Endothelial cell of umbilical vein (primary cell): ENCODE measurements around the gene AIG1. TPM values are rescaled to one million over a fixed set of nuclear protein-coding genes. Genes with fewer than 3 reads are reported as not detected.

Source experiments
- BruUV-seq: library from RNA; stranded (reverse); fragments of 400-500 nt; replicated peaks from 2 replicates; lab custom pipeline; 2021; lab: Mats Ljungman, UMichigan
- CTCF ChIA-PET: fragments of 300-600, 350-600 bp; sonication (Branson Sonifier 250); formaldehyde crosslinking; loops from one replicate; lab custom pipeline; 2021; ENCODE audit warnings: antibody characterized with exemption, inconsistent platforms; lab: Charles Lee
- POLR2A ChIA-PET: fragments of 300-600, 350-600 bp; sonication (Branson Sonifier 250); formaldehyde crosslinking; loops from one replicate; lab custom pipeline; 2021; ENCODE audit warnings: antibody characterized with exemption, inconsistent platforms; lab: Charles Lee
- DNase-seq: peaks from one replicate; pipeline ENCODE4 v3.0.0-alpha.2; 2011; ENCODE audit warnings: low read depth, low spot score
- FAIRE-seq: peaks from 2 replicates; lab custom pipeline; 2011; peaks lifted over from hg19 to GRCh38; lab: Jason Lieb, UNC
- H2AFZ ChIP-seq: 2 replicates; pipeline ENCODE4 v1.6.0; 2012; ENCODE audit warnings: low read depth, low read length, control low read depth, inconsistent platforms
- H3K27ac ChIP-seq: 2 replicates; pipeline ENCODE4 v1.5.1; 2011; ENCODE audit warnings: low read depth, mild to moderate bottlenecking, control low read depth, low read length, moderate library complexity; ENCODE audit not compliant: insufficient read depth
- H3K27me3 ChIP-seq, 2 experiments: 2 replicates each; pipeline versions ENCODE4 v1.6.0 to v1.6.1; 2011; ENCODE audit warnings: low read length in 2 of 2, mixed read lengths in 1 of 2; ENCODE audit not compliant: control insufficient read depth in 2 of 2, insufficient read depth in 2 of 2
- H3K36me3 ChIP-seq, 2 experiments: 2 replicates in 1 of 2; 3 replicates in 1 of 2; pipeline ENCODE4 v1.5.1; 2011; ENCODE audit warnings: low read length in 2 of 2, mild to moderate bottlenecking in 1 of 2, moderate library complexity in 1 of 2; ENCODE audit not compliant: control insufficient read depth in 2 of 2, insufficient read depth in 2 of 2; ENCODE audit errors: extremely low read depth in 1 of 2
- H3K4me1 ChIP-seq: 3 replicates; pipeline ENCODE4 v1.5.1; 2011; ENCODE audit warnings: mild to moderate bottlenecking, low read length; ENCODE audit not compliant: control insufficient read depth, insufficient read depth; ENCODE audit errors: extremely low read depth
- H3K4me2 ChIP-seq: 2 replicates; pipeline ENCODE4 v1.6.1; 2011; ENCODE audit warnings: low read length, control low read depth, mixed read lengths; ENCODE audit not compliant: insufficient read depth
- H3K4me3 ChIP-seq, 3 experiments: fragments of 200-600 bp in 1 of 3; sonication (generic), shearing (Covaris generic) in 1 of 3; replicated peaks in 1 of 3; 2 replicates each; pipeline ENCODE4 v1.5.1; 2011 to 2016; ENCODE audit warnings: control low read depth in 3 of 3, low read length in 3 of 3, mild to moderate bottlenecking in 2 of 3, inconsistent platforms in 1 of 3, low read depth in 1 of 3, moderate library complexity in 1 of 3; ENCODE audit not compliant: insufficient read depth in 1 of 3
- H3K79me2 ChIP-seq: 2 replicates; pipeline ENCODE4 v1.6.0; 2012; ENCODE audit warnings: low read length, inconsistent platforms; ENCODE audit not compliant: control insufficient read depth, insufficient read depth
- H3K9ac ChIP-seq: replicated peaks from 2 replicates; pipeline ENCODE3; 2011; ENCODE audit warnings: low read length, control low read depth; ENCODE audit not compliant: insufficient read depth; ENCODE audit errors: extremely low read depth
- H3K9me1 ChIP-seq: replicated peaks from 3 replicates; pipeline ENCODE4 v1.6.0; 2011; ENCODE audit warnings: mild to moderate bottlenecking, low read length; ENCODE audit not compliant: control insufficient read depth, insufficient read depth; ENCODE audit errors: extremely low read depth
- H3K9me3 ChIP-seq: replicated peaks from 2 replicates; pipeline ENCODE4 v1.5.1; 2012; ENCODE audit warnings: low read length, inconsistent platforms; ENCODE audit not compliant: control insufficient read depth, insufficient read depth
- H4K20me1 ChIP-seq: replicated peaks from 2 replicates; pipeline ENCODE3; 2011; ENCODE audit warnings: mild to moderate bottlenecking, low read length; ENCODE audit not compliant: control insufficient read depth, insufficient read depth; ENCODE audit errors: extremely low read depth
- EZH2 ChIP-seq: IDR thresholded peaks from 2 replicates; pipeline ENCODE4 v1.6.1; 2012; ENCODE audit warnings: borderline replicate concordance, low read depth, mild to moderate bottlenecking, moderate library complexity, low read length, inconsistent platforms; ENCODE audit not compliant: severe bottlenecking
- FOS ChIP-seq: IDR thresholded peaks from 2 replicates; pipeline ENCODE4 v1.6.1; 2011; ENCODE audit warnings: mild to moderate bottlenecking, low read length, moderate library complexity, borderline replicate concordance; ENCODE audit not compliant: insufficient read depth
- GATA2 ChIP-seq: IDR thresholded peaks from 2 replicates; pipeline ENCODE4 v1.7.0; 2011; ENCODE audit warnings: low read depth, mild to moderate bottlenecking, moderate library complexity, mixed read lengths, low read length; ENCODE audit not compliant: insufficient read length, insufficient read depth
- JUN ChIP-seq: IDR thresholded peaks from 2 replicates; pipeline ENCODE4 v1.6.1; 2011; ENCODE audit warnings: borderline replicate concordance, low read depth; ENCODE audit not compliant: insufficient read length, insufficient read depth
- MYC ChIP-seq: IDR thresholded peaks from one replicate; pipeline ENCODE4 v1.6.1; 2011; ENCODE audit warnings: mild to moderate bottlenecking, low read depth, low read length
- POLR2A ChIP-seq: IDR thresholded peaks from 2 replicates; pipeline ENCODE4 v1.6.1; 2012; ENCODE audit warnings: low read depth, mild to moderate bottlenecking, control low read depth, low read length
- POLR2AphosphoS5 ChIP-seq: IDR thresholded peaks from 2 replicates; pipeline ENCODE4 v1.6.1; 2012; ENCODE audit warnings: low read depth, mild to moderate bottlenecking, control low read depth, low read length, moderate library complexity; ENCODE audit not compliant: insufficient read depth
- dilution Hi-C: fragments of 300-500 bp; cut with MboI; formaldehyde crosslinking; loops from one replicate; pipeline ENCODE4 v1.15.0; 2019; ENCODE audit warnings: low sequenced_read_pairs; ENCODE audit not compliant: extremely low pct_ligation_motif_present
- intact Hi-C: fragments of 100-400 bp; cut with micrococcal nuclease; formaldehyde crosslinking; loops from one replicate; pipeline ENCODE4 v1.10.0; 2022
- polyA plus RNA-seq, 4 experiments: library from polyadenylated mRNA; depleted of rRNA in 3 of 4; stranded (reverse) in 3 of 4; unstranded in 1 of 4; fragments of >200 nt; gene quantifications; 2 replicates each; pipeline versions ENCODE4 v1.2.1 to v1.2.3, GENCODE V29; 2011 to 2012; ENCODE audit warnings: missing spikeins in 1 of 4
- total RNA-seq: library from RNA; stranded (reverse); gene quantifications from 2 replicates; pipeline ENCODE4 v1.2.3, GENCODE V29; 2021
- TF ChIP-seq, protein P1 (sequence below), 2 donors: IDR thresholded peaks; 1 replicate in 1 of 2; 2 replicates in 1 of 2; pipeline ENCODE4 v1.5.1; 2011; ENCODE audit warnings: low read length in 2 of 2, mild to moderate bottlenecking in 2 of 2, moderate library complexity in 2 of 2, control low read depth in 1 of 2, inconsistent platforms in 1 of 2, low read depth in 1 of 2; ENCODE audit not compliant: insufficient read depth in 1 of 2; ENCODE audit errors: extremely low read depth in 1 of 2
- TF ChIP-seq, protein P2 (sequence below): IDR thresholded peaks from 2 replicates; pipeline ENCODE4 v1.6.1; 2011; ENCODE audit not compliant: insufficient read depth, insufficient read length

AIG1 gene
- total and polyA plus RNA-seq, 2 donors (not counting 3 experiments of a cell fraction or from before 2014, with no cell fraction given), result 17.7 to 22.7 TPM

DNA sequence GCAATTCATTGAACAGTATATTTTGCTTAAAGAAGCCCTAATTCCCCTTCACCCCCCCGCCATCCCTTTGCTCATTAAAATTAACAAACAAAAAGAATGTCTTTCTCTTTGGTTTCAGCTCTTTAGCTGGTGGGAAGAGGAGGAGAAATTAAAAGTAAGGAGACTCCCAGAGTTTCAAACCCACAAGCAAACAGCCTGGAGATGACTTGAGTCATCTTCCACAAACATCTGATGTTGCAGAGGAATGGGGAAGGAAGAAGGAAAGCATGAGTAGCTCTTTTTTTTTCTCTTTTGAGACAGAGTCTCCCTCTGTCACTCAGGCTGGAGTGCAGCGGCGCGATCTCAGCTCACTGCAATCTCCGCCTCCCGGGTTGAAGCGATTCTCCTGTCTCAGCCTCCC lies 200.2 kb downstream of the AIG1 start:
- BruUV-seq, result no TSS peak
- Histone ChIP-seq H3K4me2 (no peak overlapping the region), H2AFZ (no peak overlapping the region), H3K27ac (no peak overlapping the region), H3K27me3 (no peaks in the 10 kb centered on the region), H3K9me3 (no peaks in the 10 kb centered on the region), H3K9ac (no peak overlapping the region), H3K4me1 (no peaks in the 10 kb centered on the region), H3K79me2 (no peaks in the 10 kb centered on the region), H3K4me3 (no peak overlapping the region), H3K36me3 (no peaks in the 10 kb centered on the region), H4K20me1 (no peaks in the 10 kb centered on the region), H3K9me1 (no peaks in the 10 kb centered on the region)
- CTCF ChIA-PET, result interaction anchor here (0.6 to 1.2 kb wide), 3 partner anchors 19 to 28 kb away, joined by 3 read pairs; no protein-coding TSS in a partner anchor
- TF ChIP-seq MYC, result no peak
- TF ChIP-seq, protein P1, sequence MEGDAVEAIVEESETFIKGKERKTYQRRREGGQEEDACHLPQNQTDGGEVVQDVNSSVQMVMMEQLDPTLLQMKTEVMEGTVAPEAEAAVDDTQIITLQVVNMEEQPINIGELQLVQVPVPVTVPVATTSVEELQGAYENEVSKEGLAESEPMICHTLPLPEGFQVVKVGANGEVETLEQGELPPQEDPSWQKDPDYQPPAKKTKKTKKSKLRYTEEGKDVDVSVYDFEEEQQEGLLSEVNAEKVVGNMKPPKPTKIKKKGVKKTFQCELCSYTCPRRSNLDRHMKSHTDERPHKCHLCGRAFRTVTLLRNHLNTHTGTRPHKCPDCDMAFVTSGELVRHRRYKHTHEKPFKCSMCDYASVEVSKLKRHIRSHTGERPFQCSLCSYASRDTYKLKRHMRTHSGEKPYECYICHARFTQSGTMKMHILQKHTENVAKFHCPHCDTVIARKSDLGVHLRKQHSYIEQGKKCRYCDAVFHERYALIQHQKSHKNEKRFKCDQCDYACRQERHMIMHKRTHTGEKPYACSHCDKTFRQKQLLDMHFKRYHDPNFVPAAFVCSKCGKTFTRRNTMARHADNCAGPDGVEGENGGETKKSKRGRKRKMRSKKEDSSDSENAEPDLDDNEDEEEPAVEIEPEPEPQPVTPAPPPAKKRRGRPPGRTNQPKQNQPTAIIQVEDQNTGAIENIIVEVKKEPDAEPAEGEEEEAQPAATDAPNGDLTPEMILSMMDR (IDR thresholded peaks at IDR 0.05; ENCODE audit: extremely low read depth in 1 of 2, insufficient read depth in 1 of 2, low read depth in 1 of 2, low read length in 2 of 2), result no peak
- TF ChIP-seq GATA2, result no peak
- TF ChIP-seq, protein P2, sequence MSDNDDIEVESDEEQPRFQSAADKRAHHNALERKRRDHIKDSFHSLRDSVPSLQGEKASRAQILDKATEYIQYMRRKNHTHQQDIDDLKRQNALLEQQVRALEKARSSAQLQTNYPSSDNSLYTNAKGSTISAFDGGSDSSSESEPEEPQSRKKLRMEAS, result no peak
- POLR2A ChIA-PET, result no interaction called here
- dilution Hi-C loops, result no loop called here
- DNase-seq (no peak), FAIRE-seq (no peak)
- intact Hi-C loops, result no loop called here

DNA sequence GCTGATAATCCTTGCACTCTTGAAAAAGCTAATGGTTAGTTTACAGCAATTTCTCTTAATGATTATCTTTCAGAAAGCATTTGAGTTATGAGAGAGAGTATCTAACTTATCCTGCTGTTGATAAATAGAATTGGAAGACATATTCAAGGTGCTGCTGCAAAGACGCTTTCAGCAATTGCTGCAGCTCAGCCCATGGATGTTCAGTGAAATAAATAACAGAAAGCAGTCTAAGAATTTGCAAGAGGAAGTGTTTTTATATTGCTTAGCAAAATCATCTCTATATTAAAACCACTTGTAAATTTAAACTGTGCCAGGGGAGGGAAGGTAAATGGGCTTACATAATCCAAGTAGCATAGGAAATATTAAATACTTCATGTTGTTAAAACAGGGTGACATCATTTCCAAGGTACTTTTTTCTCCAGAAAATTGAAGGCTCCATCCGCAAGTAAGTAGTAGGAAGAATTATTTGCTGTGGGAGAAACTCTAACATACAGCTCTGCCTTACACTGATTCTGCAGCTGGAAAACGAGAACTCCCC lies 201.3 kb downstream of the AIG1 start:
- intact Hi-C loops (no loop called here), dilution Hi-C loops (no loop called here)
- no peaks in the 10 kb centered on the region for H3K9me3 ChIP-seq
- H3K9ac ChIP-seq, result no peak overlapping the region
- no peaks in the 10 kb centered on the region for H4K20me1 ChIP-seq
- CTCF ChIA-PET, result interaction anchor here (0.9 to 1.2 kb wide), 2 partner anchors 19 to 87 kb away, joined by 3 read pairs; no protein-coding TSS in a partner anchor
- BruUV-seq, result no TSS peak
- DNase-seq (no peak), FAIRE-seq (no peak)
- no peaks in the 10 kb centered on the region for H3K4me1 ChIP-seq
- no peaks in the 10 kb centered on the region for H3K79me2 ChIP-seq
- H2AFZ ChIP-seq, result no peak overlapping the region
- no peak overlapping the region for H3K4me2 ChIP-seq
- POLR2A ChIA-PET, result no interaction called here
- H3K9me1 ChIP-seq, result no peaks in the 10 kb centered on the region
- TF ChIP-seq, protein P1 (IDR thresholded peaks at IDR 0.05; ENCODE audit: extremely low read depth in 1 of 2, insufficient read depth in 1 of 2, low read depth in 1 of 2, low read length in 2 of 2), result no peak
- no peak for TF ChIP-seq JUN
- no peak for TF ChIP-seq POLR2A
- TF ChIP-seq FOS, result no peak
- TF ChIP-seq, protein P2, result no peak
- no peak for TF ChIP-seq POLR2AphosphoS5
- no peak for TF ChIP-seq EZH2
- no peak overlapping the region for H3K4me3 ChIP-seq
- H3K27me3 ChIP-seq, result no peaks in the 10 kb centered on the region
- no peak overlapping the region for H3K27ac ChIP-seq
- no peaks in the 10 kb centered on the region for H3K36me3 ChIP-seq
